ENCODE data around the gene CDC16. TPM values are rescaled to one million over a fixed set of nuclear protein-coding genes. Genes with fewer than 3 reads are reported as not detected.

Gene CDC16
- total and polyA plus RNA-seq, 2 donors from 2014 or later = 49.3 to 57.7 TPM

DNA sequence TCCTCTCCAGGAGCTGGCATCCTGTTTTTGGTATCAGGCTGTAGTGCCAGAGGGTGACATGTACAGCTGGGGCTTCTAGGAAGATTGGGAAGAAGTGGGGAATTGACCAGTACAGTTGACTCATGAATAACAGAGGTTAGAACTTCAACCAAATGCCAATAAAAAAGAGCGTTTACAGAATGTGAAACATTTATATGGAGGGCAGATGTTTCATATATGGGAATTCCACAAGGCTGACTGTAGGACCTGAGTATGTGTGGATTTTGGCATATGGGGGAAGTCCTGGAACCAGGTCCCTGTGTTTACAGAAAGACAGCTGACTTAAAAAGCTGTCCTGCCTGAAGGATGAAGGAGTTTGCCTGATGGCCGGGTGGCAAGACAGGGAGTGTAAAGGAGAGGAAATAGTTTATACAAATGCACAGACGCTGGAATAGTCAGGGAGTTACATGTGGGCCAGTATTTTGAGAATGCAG, 84.8 kb downstream of the CDC16 start:
- FAIRE-seq (no peak), DNase-seq (no peak)
- intact Hi-C loops (cut with DNase I) = no loop called here
- Histone ChIP-seq H3K27ac (ENCODE audit: low read depth in 2 of 2, low read length in 2 of 2) (no peak overlapping the region), H3K27me3 (ENCODE audit: control insufficient read depth, insufficient read depth, low read length) (no peaks in the 10 kb centered on the region), H3K9me3 (ENCODE audit: control insufficient read depth in 2 of 3, insufficient read depth in 1 of 3, low read length in 3 of 3) (no peaks in the 10 kb centered on the region), H3K9ac (ENCODE audit: low read length in 3 of 3) (no peak overlapping the region), H3K36me3 (ENCODE audit: control insufficient read depth in 2 of 3, insufficient read depth in 3 of 3, low read length in 3 of 3) (peaks cover 2 to 20% (median 9%) of the 10 kb centered on the region in 3 donors), H3K4me3 (ENCODE audit: low read length in 3 of 3) (no peak overlapping the region), H3K4me1 (ENCODE audit: control insufficient read depth in 2 of 3, insufficient read depth in 2 of 3, low read depth in 1 of 3, low read length in 3 of 3) (peaks cover 0 to 14% (median 4%) of the 10 kb centered on the region in 3 donors)
- TF ChIP-seq, protein P1, sequence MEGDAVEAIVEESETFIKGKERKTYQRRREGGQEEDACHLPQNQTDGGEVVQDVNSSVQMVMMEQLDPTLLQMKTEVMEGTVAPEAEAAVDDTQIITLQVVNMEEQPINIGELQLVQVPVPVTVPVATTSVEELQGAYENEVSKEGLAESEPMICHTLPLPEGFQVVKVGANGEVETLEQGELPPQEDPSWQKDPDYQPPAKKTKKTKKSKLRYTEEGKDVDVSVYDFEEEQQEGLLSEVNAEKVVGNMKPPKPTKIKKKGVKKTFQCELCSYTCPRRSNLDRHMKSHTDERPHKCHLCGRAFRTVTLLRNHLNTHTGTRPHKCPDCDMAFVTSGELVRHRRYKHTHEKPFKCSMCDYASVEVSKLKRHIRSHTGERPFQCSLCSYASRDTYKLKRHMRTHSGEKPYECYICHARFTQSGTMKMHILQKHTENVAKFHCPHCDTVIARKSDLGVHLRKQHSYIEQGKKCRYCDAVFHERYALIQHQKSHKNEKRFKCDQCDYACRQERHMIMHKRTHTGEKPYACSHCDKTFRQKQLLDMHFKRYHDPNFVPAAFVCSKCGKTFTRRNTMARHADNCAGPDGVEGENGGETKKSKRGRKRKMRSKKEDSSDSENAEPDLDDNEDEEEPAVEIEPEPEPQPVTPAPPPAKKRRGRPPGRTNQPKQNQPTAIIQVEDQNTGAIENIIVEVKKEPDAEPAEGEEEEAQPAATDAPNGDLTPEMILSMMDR (IDR thresholded peaks at IDR 0.05; ENCODE audit: borderline replicate concordance, extremely low read depth, insufficient read depth) = no peak

DNA sequence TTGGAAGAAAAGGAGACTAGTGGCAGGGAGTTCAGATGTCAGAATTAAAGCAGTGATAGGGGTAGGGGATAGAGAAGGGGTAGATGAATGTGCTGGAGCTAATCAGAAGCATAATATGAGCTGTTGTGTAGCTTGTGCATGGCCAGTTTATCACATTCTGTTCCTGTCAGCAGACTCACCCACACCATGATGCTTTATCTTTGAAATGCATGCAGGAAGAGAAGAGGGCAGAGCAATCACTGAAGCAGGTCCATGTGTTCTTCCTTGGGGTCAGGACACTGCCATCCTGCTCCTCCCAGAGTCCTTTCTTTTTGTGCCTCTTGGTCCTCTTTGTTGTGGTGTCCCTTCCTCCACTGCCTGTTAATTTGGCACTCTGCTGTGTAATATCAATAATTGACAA, 85.4 kb downstream of the CDC16 start:
- peaks cover 2 to 20% (median 9%) of the 10 kb centered on the region in 3 donors for H3K36me3 ChIP-seq (ENCODE audit: control insufficient read depth in 2 of 3, insufficient read depth in 3 of 3, low read length in 3 of 3)
- DNase-seq (no peak), FAIRE-seq (no peak)
- H3K4me3 ChIP-seq (ENCODE audit: low read length in 3 of 3) = no peak overlapping the region
- no peaks in the 10 kb centered on the region for H3K9me3 ChIP-seq (ENCODE audit: control insufficient read depth in 2 of 3, insufficient read depth in 1 of 3, low read length in 3 of 3)
- TF ChIP-seq, protein P1 (IDR thresholded peaks at IDR 0.05; ENCODE audit: borderline replicate concordance, extremely low read depth, insufficient read depth) = no peak
- H3K27ac ChIP-seq (ENCODE audit: low read depth in 2 of 2, low read length in 2 of 2) = no peak overlapping the region
- intact Hi-C loops (cut with DNase I) = no loop called here
- no peaks in the 10 kb centered on the region for H3K27me3 ChIP-seq (ENCODE audit: control insufficient read depth, insufficient read depth, low read length)
- no peak overlapping the region for H3K9ac ChIP-seq (ENCODE audit: low read length in 3 of 3)
- peaks cover 0 to 12% (median 4%) of the 10 kb centered on the region in 3 donors for H3K4me1 ChIP-seq (ENCODE audit: control insufficient read depth in 2 of 3, insufficient read depth in 2 of 3, low read depth in 1 of 3, low read length in 3 of 3)

DNA sequence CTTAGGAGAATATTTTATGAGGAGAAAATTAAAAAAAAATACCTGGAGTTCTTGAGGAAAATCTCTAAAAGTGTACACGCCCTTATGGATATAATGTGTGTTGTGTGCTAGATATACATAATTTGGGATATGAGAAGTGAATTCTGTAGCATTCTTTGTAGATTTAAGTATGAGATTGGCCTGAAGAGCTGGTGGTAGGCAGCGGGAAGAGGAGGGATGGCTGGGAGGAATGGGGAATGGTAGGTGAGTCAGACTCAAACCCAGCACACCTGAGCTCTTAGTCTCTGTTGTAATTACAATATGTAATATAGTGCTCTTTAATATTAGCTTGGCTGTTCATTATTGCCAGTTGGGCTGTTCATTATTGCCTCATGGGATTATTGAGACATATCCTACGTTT, 86.6 kb downstream of the CDC16 start:
- Histone ChIP-seq H3K36me3 (ENCODE audit: control insufficient read depth in 2 of 3, insufficient read depth in 3 of 3, low read length in 3 of 3) (peaks cover 2 to 26% (median 9%) of the 10 kb centered on the region in 3 donors), H3K27ac (ENCODE audit: low read depth in 2 of 2, low read length in 2 of 2) (no peak overlapping the region), H3K9ac (ENCODE audit: low read length in 3 of 3) (no peak overlapping the region), H3K4me3 (ENCODE audit: low read length in 3 of 3) (no peak overlapping the region), H3K9me3 (ENCODE audit: control insufficient read depth in 2 of 3, insufficient read depth in 1 of 3, low read length in 3 of 3) (no peaks in the 10 kb centered on the region), H3K4me1 (ENCODE audit: control insufficient read depth in 2 of 3, insufficient read depth in 2 of 3, low read depth in 1 of 3, low read length in 3 of 3) (peaks cover 0 to 5% (median 4%) of the 10 kb centered on the region in 3 donors), H3K27me3 (ENCODE audit: control insufficient read depth, insufficient read depth, low read length) (no peaks in the 10 kb centered on the region)
- intact Hi-C loops (cut with DNase I) = no loop called here
- TF ChIP-seq, protein P1 (IDR thresholded peaks at IDR 0.05; ENCODE audit: borderline replicate concordance, extremely low read depth, insufficient read depth) = no peak
- FAIRE-seq (no peak), DNase-seq (no peak)

Small RNA genes within 50 kb of the gene (microRNA-seq; reads per million reads assigned to microRNA genes)
- gene MIR4502 (not detected), gene MIR548AR (not detected)

Other genes with a start within 250 kb of the CDC16 start
- 28.8 TPM for gene RASA3, start 102.3 kb upstream of the CDC16 start, total RNA-seq
- 4.2 TPM for gene RASA3, start 102.3 kb upstream of the CDC16 start, polyA plus RNA-seq (ENCODE audit: insufficient read depth, low read depth, low replicate concordance)
- not detected for gene CFAP97D2, start 55.6 kb upstream of the CDC16 start, total RNA-seq
- not detected for gene CFAP97D2, start 55.6 kb upstream of the CDC16 start, polyA plus RNA-seq (ENCODE audit: insufficient read depth, low read depth, low replicate concordance)
- gene UPF3A, start 46.7 kb downstream of the CDC16 start, total RNA-seq = 41.7 TPM
- gene UPF3A, start 46.7 kb downstream of the CDC16 start, polyA plus RNA-seq (ENCODE audit: insufficient read depth, low read depth, low replicate concordance) = 34.5 TPM
- 23.3 TPM for gene CHAMP1, start 79.6 kb downstream of the CDC16 start, total RNA-seq
- gene CHAMP1, start 79.6 kb downstream of the CDC16 start, polyA plus RNA-seq (ENCODE audit: insufficient read depth, low read depth, low replicate concordance) = 5.8 TPM

All from kidney (tissue), 14 donors.